Peyer's patch (tissue), 4 donors: ENCODE data around the gene ZNF276. TPM values are rescaled to one million over a fixed set of nuclear protein-coding genes. Genes with fewer than 3 reads are reported as not detected.
"Not testable (repeated sequence)": the region's sequence is repeated elsewhere in the genome, so short reads cannot be mapped to it uniquely, and the experiment has no call there.

Source experiments
- DNase-seq, 3 donors: peaks; one replicate each; pipeline ENCODE4 v3.0.0-alpha.2; 2017 to 2019
- H3K27ac ChIP-seq, 4 donors: fragments of 200-600 bp; sonication (generic); one replicate each; pipeline ENCODE4 v1.5.1; 2016 to 2019
- H3K27me3 ChIP-seq, 2 donors: fragments of 200-600 bp; sonication (generic); one replicate each; pipeline ENCODE4 v1.5.1; 2019
- H3K36me3 ChIP-seq, 3 donors: fragments of 200-600 bp; sonication (generic); one replicate each; pipeline ENCODE4 v1.5.1; 2016 to 2019
- H3K4me1 ChIP-seq, 4 donors: fragments of 200-600 bp; sonication (generic); one replicate each; pipeline ENCODE4 v1.5.1; 2016 to 2019
- H3K4me3 ChIP-seq, 4 donors: fragments of 200-600 bp; sonication (generic); 1 replicate in 3 of 4; 2 replicates in 1 of 4; pipeline ENCODE4 v1.5.1; 2016 to 2019; ENCODE audit warnings: mild to moderate bottlenecking in 1 of 4
- H3K9me3 ChIP-seq, 4 donors: fragments of 200-600 bp; sonication (generic); one replicate each; pipeline ENCODE4 v1.5.1; 2016 to 2019; ENCODE audit warnings: mild to moderate bottlenecking in 1 of 4
- CTCF ChIP-seq, 6 experiments: fragments of 450-650 bp in 4 of 6; fragments of 200-600 bp in 2 of 6; sonication (generic) in 1 of 6; IDR thresholded peaks; one replicate each; pipeline ENCODE4 v1.5.1; 2017 to 2019; ENCODE audit warnings: antibody characterized with exemption in 6 of 6, mild to moderate bottlenecking in 3 of 6, moderate library complexity in 1 of 6
- POLR2A ChIP-seq, 2 donors: fragments of 450-650 bp; IDR thresholded peaks; one replicate each; pipeline ENCODE4 v1.5.1; 2017; ENCODE audit warnings: antibody characterized with exemption in 2 of 2, mild to moderate bottlenecking in 2 of 2, moderate library complexity in 2 of 2
- total RNA-seq, 4 donors: library from RNA; depleted of rRNA; stranded (reverse); fragments of >200 nt; gene quantifications; one replicate each; pipeline ENCODE4 v1.1.0, GENCODE V29; 2016

Gene ZNF276
- total RNA-seq, 4 donors from 2014 or later: 59.0 to 270 (median 125) TPM

DNA sequence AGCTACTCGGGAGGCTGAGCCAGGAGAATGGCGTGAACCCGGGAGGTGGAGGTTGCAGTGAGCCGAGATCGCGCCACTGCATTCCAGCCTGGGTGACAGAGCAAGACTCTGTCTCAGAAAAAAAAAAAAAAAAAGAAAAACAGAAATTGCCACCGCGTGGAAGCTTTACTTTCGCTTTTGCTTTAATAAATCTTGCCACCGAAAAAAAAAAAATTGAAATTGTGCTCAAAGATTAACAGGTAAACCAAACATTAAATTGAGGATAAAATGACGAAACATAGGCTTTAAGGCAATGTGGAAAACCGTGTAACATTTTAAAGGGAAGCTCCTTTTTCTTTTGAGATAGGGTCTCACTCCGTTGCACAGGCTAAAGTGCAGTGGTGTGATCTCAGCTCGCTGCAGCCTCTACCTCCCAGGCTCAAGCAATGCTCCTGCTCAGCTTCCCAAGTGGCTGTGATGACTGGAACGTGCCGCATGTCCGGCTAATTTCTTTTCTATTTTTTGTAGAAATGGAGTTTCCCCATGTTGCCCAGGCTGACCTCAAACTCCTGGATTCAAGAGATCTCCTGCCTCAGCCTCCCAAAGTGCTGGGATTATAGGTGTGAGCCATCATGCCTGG lies 40.1 kb downstream of the ZNF276 start:
- H3K27ac ChIP-seq: peak overlapping the region; percentile 50 to 69 (median 58)
- peaks cover 5 to 33% (median 16%) of the 10 kb centered on the region in 4 donors for H3K4me1 ChIP-seq
- peaks cover 0 to 11% (median 0%) of the 10 kb centered on the region in 3 donors for H3K36me3 ChIP-seq
- no peaks in the 10 kb centered on the region for H3K9me3 ChIP-seq
- TF ChIP-seq POLR2A (IDR thresholded peaks at IDR 0.05) (no peak), CTCF (IDR thresholded peaks at IDR 0.05) (no peak)
- DNase-seq: peak in 1 of 3 donors; percentile 28
- H3K27me3 ChIP-seq: no peaks in the 10 kb centered on the region
- H3K4me3 ChIP-seq: peak overlapping the region; percentile 16 to 40 (median 32)

DNA sequence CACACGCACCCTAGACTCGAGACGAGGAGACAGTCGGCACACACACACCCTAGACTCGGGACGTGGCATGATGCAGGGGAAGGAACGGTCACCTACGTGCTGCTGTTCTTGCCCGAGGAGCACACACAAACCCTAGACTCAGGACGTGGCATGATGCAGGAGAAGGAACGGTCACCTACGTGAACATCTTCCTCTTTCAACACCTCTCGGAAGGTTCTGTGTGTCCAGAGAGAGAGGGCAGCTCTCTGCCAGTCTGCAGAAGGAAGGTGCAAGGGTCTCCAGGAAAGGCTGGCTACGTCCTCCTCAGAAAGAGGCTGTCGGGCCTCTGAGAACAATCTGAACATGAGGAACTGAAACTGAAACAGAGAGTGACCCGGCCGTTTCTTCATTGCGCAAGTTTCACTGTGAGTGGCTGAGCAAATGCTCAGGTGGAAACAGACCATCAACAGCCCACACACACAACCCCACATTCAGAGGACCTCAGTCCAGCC lies 43.4 kb downstream of the ZNF276 start:
- TF ChIP-seq CTCF (IDR thresholded peaks at IDR 0.05) (no peak), POLR2A (IDR thresholded peaks at IDR 0.05) (peak; percentile 89 to 93)
- peak; percentile 79 to 95 (median 86) for DNase-seq
- H3K9me3 ChIP-seq: no peaks in the 10 kb centered on the region
- H3K27me3 ChIP-seq: no peaks in the 10 kb centered on the region
- H3K4me3 ChIP-seq: peak overlapping the region; percentile 34 to 67 (median 38)
- no peaks in the 10 kb centered on the region for H3K36me3 ChIP-seq
- peak overlapping the region; percentile 79 to 98 (median 88) for H3K27ac ChIP-seq
- H3K4me1 ChIP-seq: peaks cover 5 to 31% (median 16%) of the 10 kb centered on the region in 4 donors

DNA sequence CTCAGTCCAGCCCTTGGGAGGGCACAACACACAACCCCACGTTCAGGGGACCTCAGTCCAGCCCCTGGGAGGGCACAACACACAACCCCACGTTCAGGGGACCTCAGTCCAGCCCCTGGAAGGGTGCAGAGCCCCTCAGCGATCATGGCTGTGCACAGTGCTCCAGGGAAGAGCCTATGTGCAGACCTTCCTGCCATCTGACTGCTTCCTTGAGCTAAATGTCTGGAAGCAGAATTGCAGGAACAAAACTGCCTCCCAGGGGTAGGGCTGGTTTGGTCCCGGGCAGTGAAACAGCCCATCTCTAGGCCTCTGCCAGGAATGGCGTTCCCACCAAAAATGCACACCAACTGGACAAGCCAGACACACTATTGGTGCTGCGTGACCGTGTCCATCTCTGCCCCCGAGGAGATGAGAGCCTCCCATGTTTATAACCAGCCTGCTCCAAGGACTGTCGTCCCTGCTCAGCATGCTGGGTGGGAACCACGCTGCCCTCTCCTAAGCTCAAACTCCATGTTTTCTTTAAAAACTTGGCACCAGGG lies 44.0 kb downstream of the ZNF276 start:
- Histone ChIP-seq H3K4me1 (peaks cover 5 to 24% (median 16%) of the 10 kb centered on the region in 4 donors), H3K27me3 (no peaks in the 10 kb centered on the region), H3K27ac (peak overlapping the region; percentile 79 to 98 (median 88)), H3K36me3 (no peaks in the 10 kb centered on the region), H3K9me3 (no peaks in the 10 kb centered on the region), H3K4me3 (peak overlapping the region; percentile 34 to 67 (median 38))
- TF ChIP-seq POLR2A (IDR thresholded peaks at IDR 0.05) (no peak), CTCF (IDR thresholded peaks at IDR 0.05) (no peak)
- peak in 1 of 3 donors; percentile 57 for DNase-seq

DNA sequence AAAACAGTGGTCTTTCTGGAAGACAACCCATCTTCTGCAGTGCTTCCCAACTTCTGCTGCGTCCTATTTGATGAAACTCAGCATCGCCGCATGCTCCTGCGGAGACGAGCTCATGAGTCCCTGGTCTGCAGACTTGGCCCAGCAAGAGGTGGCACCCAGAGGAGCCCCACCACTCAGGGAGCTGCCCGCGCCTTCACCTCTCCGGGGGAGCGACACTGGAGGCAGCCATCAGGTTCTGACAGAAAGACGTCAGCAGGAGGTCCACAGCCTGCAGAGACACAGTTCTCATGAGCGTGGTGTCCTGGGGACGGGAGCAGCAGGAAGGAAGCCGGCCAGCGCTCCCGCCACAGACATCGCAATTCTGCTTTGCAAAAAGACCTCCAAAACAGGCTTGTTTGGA lies 49.0 kb downstream of the ZNF276 start:
- peaks cover 2 to 4% (median 3%) of the 10 kb centered on the region in 4 donors for H3K4me1 ChIP-seq
- H3K9me3 ChIP-seq: no peaks in the 10 kb centered on the region
- H3K27ac ChIP-seq: no peak overlapping the region
- no peaks in the 10 kb centered on the region for H3K27me3 ChIP-seq
- TF ChIP-seq POLR2A (IDR thresholded peaks at IDR 0.05) (no peak), CTCF (IDR thresholded peaks at IDR 0.05) (no peak)
- no peak for DNase-seq
- no peak overlapping the region for H3K4me3 ChIP-seq
- no peaks in the 10 kb centered on the region for H3K36me3 ChIP-seq

GRCh38 chr16:89775223-89775622 lies 53.9 kb downstream of the ZNF276 start:
- H3K4me3 ChIP-seq: no peak overlapping the region
- no peaks in the 10 kb centered on the region for H3K4me1 ChIP-seq
- no peak for DNase-seq
- H3K27me3 ChIP-seq: no peaks in the 10 kb centered on the region
- H3K9me3 ChIP-seq: no peaks in the 10 kb centered on the region
- TF ChIP-seq CTCF (IDR thresholded peaks at IDR 0.05) (no peak), POLR2A (IDR thresholded peaks at IDR 0.05) (no peak)
- H3K27ac ChIP-seq: no peak overlapping the region
- no peaks in the 10 kb centered on the region for H3K36me3 ChIP-seq

GRCh38 chr16:89778211-89778610 lies 56.9 kb downstream of the ZNF276 start:
- not testable (repeated sequence) for H3K27ac ChIP-seq, H3K27me3 ChIP-seq, H3K9me3 ChIP-seq, DNase-seq, H3K36me3 ChIP-seq, H3K4me3 ChIP-seq, H3K4me1 ChIP-seq
